ENCODE measurements around the gene RUNDC1.

DNA sequence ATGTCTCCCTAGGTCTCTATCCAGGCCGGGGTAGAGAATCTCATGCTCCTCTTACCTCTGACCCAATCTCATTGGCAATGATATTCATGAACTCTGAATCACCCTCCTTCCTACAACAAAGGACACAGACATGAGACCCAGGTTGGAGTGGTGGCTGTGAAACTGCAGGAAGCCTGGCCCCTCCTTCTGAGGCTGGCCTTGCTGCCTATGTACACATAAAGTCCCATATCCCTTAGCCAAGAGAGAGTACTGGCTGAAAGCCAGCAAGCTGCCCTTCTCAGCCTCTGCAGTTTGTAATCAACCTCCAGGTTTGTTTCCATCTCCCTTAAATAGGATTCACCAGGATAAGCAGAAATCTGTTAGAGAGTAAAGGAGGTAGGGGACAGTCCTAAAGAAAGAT is 26.7 kb upstream of the RUNDC1 start:
- TF ChIP-seq EZH2 (IDR thresholded peaks at IDR 0.05; ENCODE audit: borderline replicate concordance, low read depth, low read length, severe bottlenecking), result no peak
- TF ChIP-seq, protein P1, sequence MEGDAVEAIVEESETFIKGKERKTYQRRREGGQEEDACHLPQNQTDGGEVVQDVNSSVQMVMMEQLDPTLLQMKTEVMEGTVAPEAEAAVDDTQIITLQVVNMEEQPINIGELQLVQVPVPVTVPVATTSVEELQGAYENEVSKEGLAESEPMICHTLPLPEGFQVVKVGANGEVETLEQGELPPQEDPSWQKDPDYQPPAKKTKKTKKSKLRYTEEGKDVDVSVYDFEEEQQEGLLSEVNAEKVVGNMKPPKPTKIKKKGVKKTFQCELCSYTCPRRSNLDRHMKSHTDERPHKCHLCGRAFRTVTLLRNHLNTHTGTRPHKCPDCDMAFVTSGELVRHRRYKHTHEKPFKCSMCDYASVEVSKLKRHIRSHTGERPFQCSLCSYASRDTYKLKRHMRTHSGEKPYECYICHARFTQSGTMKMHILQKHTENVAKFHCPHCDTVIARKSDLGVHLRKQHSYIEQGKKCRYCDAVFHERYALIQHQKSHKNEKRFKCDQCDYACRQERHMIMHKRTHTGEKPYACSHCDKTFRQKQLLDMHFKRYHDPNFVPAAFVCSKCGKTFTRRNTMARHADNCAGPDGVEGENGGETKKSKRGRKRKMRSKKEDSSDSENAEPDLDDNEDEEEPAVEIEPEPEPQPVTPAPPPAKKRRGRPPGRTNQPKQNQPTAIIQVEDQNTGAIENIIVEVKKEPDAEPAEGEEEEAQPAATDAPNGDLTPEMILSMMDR (IDR thresholded peaks at IDR 0.05; ENCODE audit: borderline replicate concordance, extremely low read depth, low read length, poor library complexity, severe bottlenecking), result no peak
